Stomach (tissue), 9 donors: Measurements from ENCODE around the gene SLC25A13. TPM values are rescaled to one million over a fixed set of nuclear protein-coding genes. Genes with fewer than 3 reads are reported as not detected.

Experiments used
- DNase-seq, 2 donors: peaks; one replicate each; pipeline versions ENCODE4 v3.0.0 to v3.0.0-alpha.2; 2013 to 2019
- H3K27ac ChIP-seq, 5 donors: fragments of 200-600 bp in 4 of 5; sonication (generic) in 4 of 5; one replicate each; pipeline ENCODE4 v1.5.1; 2013 to 2019; ENCODE audit warnings: mild to moderate bottlenecking in 1 of 5, moderate library complexity in 1 of 5
- H3K27me3 ChIP-seq, 3 donors: fragments of 200-600 bp; sonication (generic); one replicate each; pipeline ENCODE4 v1.5.1; 2017 to 2019; ENCODE audit warnings: mixed run types in 1 of 3
- H3K36me3 ChIP-seq, 4 donors: fragments of 200-600 bp; sonication (generic); 1 replicate in 3 of 4; 2 replicates in 1 of 4; pipeline ENCODE4 v1.5.1; 2016 to 2019
- H3K4me1 ChIP-seq, 4 donors: fragments of 200-600 bp; sonication (generic); one replicate each; pipeline ENCODE4 v1.5.1; 2016 to 2019
- H3K4me3 ChIP-seq, 4 donors: fragments of 200-600 bp; sonication (generic) in 3 of 4; one replicate each; pipeline ENCODE4 v1.5.1; 2016 to 2019; ENCODE audit warnings: mild to moderate bottlenecking in 1 of 4
- H3K9me3 ChIP-seq, 4 donors: fragments of 200-600 bp; sonication (generic); one replicate each; pipeline ENCODE4 v1.5.1; 2016 to 2019
- CTCF ChIP-seq, 7 experiments: fragments of 450-650 bp in 4 of 7; fragments of 200-600 bp in 3 of 7; sonication (generic) in 3 of 7; IDR thresholded peaks; one replicate each; pipeline ENCODE4 v1.5.1; 2016 to 2019; ENCODE audit warnings: antibody characterized with exemption in 7 of 7, control low read depth in 2 of 7, mild to moderate bottlenecking in 1 of 7
- EP300 ChIP-seq: sonication (generic); formaldehyde crosslinking; IDR thresholded peaks from one replicate; pipeline ENCODE4 v1.6.1; 2017; ENCODE audit warnings: antibody characterized with exemption
- POLR2A ChIP-seq, 4 donors: fragments of 450-650 bp; IDR thresholded peaks; one replicate each; pipeline ENCODE4 v1.6.1; 2016; ENCODE audit warnings: antibody characterized with exemption in 4 of 4, control low read depth in 2 of 4, mild to moderate bottlenecking in 1 of 4, moderate library complexity in 1 of 4
- POLR2AphosphoS5 ChIP-seq, 3 donors: sonication (generic); formaldehyde crosslinking; IDR thresholded peaks; one replicate each; pipeline ENCODE4 v1.6.1; 2016; ENCODE audit warnings: antibody characterized with exemption in 3 of 3
- WGBS, 5 donors: extraction: QIAGEN DNeasy Blood & Tissue Kit in 3 of 5; methylation state at CpG; one replicate each; pipeline versions ENCODE4 v1.1.5 to v1.1.7; 2013 to 2018; 5-methylcytosine and 5-hydroxymethylcytosine counted together
- intact Hi-C: fragments of 100-400 bp; cut with DNase I; formaldehyde crosslinking; loops from one replicate; pipeline ENCODE4 v1.15.1; 2023; ENCODE audit warnings: low total_unique reads
- polyA plus RNA-seq, 3 donors: library from polyadenylated mRNA; stranded (reverse); fragments of 200-250 nt; gene quantifications; one replicate each; pipeline ENCODE4 v1.2.3, GENCODE V29; 2013
- total RNA-seq, 5 donors: library from RNA; depleted of rRNA; stranded (reverse); fragments of >200 nt; gene quantifications; one replicate each; pipeline versions ENCODE4 v1.1.0 to v1.2.3, GENCODE V29; 2014 to 2016
- donor health status: healthy with polysubstance abuse.
- donor health status: Bipolar disorder and iron deficiency.
- donor health status: healthy.

SLC25A13 gene
- total and polyA plus RNA-seq, 8 donors: 4.1 to 72.0 (median 12.0) TPM

GRCh38 chr7:96315125-96315512 lies 6.8 kb downstream of the SLC25A13 start:
- Histone ChIP-seq H3K4me1 (peaks cover 13 to 78% (median 42%) of the 10 kb centered on the region in 4 donors), H3K36me3 (no peaks in the 10 kb centered on the region), H3K27me3 (no peaks in the 10 kb centered on the region), H3K9me3 (no peaks in the 10 kb centered on the region), H3K27ac (no peak overlapping the region), H3K4me3 (no peak overlapping the region)
- intact Hi-C loops: no loop called here
- DNase-seq: no peak
- no peak for TF ChIP-seq EP300
- no peak for TF ChIP-seq POLR2A (IDR thresholded peaks at IDR 0.05)
- TF ChIP-seq CTCF (IDR thresholded peaks at IDR 0.05): no peak
- TF ChIP-seq POLR2AphosphoS5 (IDR thresholded peaks at IDR 0.05): no peak

GRCh38 chr7:96314402-96315124 lies 7.3 kb downstream of the SLC25A13 start:
- Histone ChIP-seq H3K9me3 (no peaks in the 10 kb centered on the region), H3K36me3 (no peaks in the 10 kb centered on the region)
- WGBS, 5 donors: 89 to 95% (median 94%) methylated on average over 4 of the region's 4 CpGs

GRCh38 chr7:96313940-96314339 lies 8.0 kb downstream of the SLC25A13 start:
- Histone ChIP-seq H3K9me3 (no peaks in the 10 kb centered on the region), H3K27me3 (no peaks in the 10 kb centered on the region), H3K27ac (no peak overlapping the region), H3K36me3 (no peaks in the 10 kb centered on the region), H3K4me3 (no peak overlapping the region), H3K4me1 (peaks cover 9 to 78% (median 38%) of the 10 kb centered on the region in 4 donors)
- 80 to 92% (median 91%) methylated on average over 3 of the region's 3 CpGs for WGBS, 5 donors
- TF ChIP-seq POLR2A (IDR thresholded peaks at IDR 0.05) (no peak), POLR2AphosphoS5 (IDR thresholded peaks at IDR 0.05) (no peak), CTCF (IDR thresholded peaks at IDR 0.05) (no peak), EP300 (no peak)
- no peak for DNase-seq
- intact Hi-C loops: no loop called here

More at GRCh38 chr7:96314402-96315124, 7.3 kb downstream of the SLC25A13 start:
- Histone ChIP-seq H3K4me1 (peaks cover 13 to 78% (median 39%) of the 10 kb centered on the region in 4 donors), H3K4me3 (no peak overlapping the region), H3K27me3 (no peaks in the 10 kb centered on the region), H3K27ac (no peak overlapping the region)
- intact Hi-C loops: no loop called here
- no peak for DNase-seq
- TF ChIP-seq CTCF (IDR thresholded peaks at IDR 0.05) (no peak), POLR2AphosphoS5 (IDR thresholded peaks at IDR 0.05) (no peak)

- H3K27me3 ChIP-seq: no peaks in the 10 kb centered on the region
- intact Hi-C loops: no loop called here
- H3K9me3 ChIP-seq: no peaks in the 10 kb centered on the region
- peak overlapping the region in 1 of 5 donors; percentile 20 for H3K27ac ChIP-seq
- DNase-seq: no peak
- TF ChIP-seq CTCF (IDR thresholded peaks at IDR 0.05) (no peak), POLR2A (IDR thresholded peaks at IDR 0.05) (no peak), POLR2AphosphoS5 (IDR thresholded peaks at IDR 0.05) (no peak), EP300 (no peak)
- no peaks in the 10 kb centered on the region for H3K36me3 ChIP-seq
- WGBS, 5 donors: 75 to 92% (median 85%) methylated on average over 4 of the region's 4 CpGs
- H3K4me1 ChIP-seq: peaks cover 6 to 75% (median 40%) of the 10 kb centered on the region in 4 donors
- no peak overlapping the region for H3K4me3 ChIP-seq
These were observed 9.4 kb downstream of the SLC25A13 start for GRCh38 chr7:96312502-96312901.
